Measurements from ENCODE around the gene ZDHHC14.
"Not testable (repeated sequence)": the region's sequence is repeated elsewhere in the genome, so short reads cannot be mapped to it uniquely, and the experiment has no call there.

The ZDHHC14 gene

DNA sequence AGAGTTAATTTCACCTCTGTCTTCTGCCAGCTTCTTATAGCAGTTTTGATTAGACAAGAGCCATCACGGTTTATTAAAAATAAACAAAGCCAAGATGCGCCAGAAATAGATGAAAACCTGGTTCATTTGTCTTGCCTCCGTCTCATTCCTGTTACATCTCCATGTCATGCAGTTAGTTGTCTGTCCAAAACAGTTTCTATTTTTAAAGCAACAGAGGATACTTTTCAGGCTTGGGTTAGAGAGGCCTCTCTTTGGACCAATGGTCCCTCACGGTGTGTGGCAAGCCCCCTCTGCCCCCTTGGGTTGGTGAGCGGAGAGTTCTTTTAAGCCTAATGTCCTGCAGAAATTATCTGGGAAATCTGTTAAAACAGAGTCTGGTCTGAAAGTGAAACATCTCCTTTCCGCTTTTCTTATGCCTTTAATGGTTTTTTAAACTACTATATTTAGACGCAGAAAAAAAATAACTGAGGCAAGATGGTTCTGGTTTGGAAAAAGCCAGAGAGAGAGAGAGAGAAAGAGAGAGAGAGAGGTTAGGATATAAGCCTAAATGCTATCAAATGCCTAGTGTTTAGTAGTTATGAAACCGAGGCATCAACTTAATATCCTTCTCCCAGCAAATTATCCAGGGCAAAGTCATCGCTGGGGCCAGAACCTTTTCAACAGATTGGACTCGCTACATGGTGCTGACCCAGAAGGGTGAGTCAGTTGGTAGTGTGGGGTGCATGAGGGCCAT, 64.5 kb downstream of the ZDHHC14 start:
- no peak for DNase-seq

DNA sequence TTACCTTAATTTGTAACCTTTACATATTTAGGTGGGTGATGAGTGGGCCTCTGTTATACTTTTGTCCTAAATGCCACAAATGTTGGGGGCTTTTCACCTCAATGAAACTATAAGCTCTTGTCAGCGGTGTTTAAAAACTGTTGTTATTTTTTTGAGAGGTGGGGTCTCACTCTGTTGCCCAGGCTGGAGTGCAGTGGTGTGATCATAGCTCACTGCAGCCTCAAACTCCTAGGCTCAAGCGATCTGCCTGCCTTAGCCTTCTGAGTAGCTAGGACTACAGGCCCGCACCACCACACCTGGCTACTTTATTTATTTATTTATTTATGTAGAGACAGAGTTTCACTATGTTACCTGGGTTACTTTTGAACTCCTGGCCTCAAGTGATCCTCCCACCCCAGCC, 66.7 kb downstream of the ZDHHC14 start:
- DNase-seq = no peak

DNA sequence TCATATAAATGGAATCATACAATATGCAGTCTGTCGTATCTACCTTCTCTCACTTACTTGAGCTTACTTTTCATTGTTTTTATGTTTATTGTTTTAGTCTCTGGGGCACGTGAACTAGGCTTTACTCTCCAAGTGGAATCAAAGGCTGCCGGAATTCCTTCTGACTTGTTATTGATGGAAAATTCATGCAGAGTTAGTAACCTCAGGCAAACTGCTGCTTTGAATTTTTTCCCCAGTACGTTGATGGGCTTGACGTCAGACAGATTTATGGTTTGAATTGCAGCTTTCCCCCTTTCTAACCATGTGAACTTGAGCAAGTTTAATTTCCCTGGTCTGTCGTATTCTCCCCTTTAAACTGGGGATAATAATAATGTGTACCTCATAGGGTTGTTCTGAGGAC, 68.6 kb downstream of the ZDHHC14 start:
- no peak for DNase-seq

DNA sequence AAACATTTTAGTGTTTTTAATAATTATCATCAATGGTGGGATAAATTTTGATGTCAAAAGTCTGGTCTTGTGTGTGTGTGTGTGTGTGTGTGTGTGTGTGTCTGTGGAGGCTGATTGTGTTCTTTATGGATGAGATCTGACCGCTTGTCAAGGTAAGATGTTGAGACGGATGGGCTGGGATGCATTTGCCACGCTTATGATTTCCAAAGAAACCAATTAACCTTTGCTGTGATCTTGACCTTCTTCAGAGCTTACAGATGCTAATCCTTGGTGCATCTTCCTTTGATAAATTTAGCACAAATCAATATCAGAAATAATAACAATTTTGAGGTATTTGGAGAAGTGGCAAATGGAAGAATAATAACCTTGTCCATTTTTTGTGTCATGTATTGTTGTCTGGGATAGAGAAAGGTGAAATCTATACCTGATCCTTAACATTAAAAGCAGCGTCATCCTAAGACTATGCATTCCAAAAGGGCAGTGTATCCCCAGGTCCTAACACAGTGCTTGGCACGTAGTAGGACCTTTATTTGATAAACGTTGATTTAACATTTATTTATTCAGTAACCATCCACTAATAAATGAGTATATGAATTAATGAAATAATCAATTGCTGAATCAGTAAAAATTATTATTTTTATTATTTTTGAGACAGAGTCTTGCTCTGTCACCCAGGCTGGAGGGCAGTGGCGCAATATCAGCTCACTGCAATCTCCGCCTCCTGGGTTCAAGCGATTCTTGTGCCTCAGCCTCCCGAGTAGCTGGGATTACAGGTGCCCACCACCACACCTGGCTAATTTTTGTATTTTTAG, 70.1 kb downstream of the ZDHHC14 start:
- DNase-seq = no peak

DNA sequence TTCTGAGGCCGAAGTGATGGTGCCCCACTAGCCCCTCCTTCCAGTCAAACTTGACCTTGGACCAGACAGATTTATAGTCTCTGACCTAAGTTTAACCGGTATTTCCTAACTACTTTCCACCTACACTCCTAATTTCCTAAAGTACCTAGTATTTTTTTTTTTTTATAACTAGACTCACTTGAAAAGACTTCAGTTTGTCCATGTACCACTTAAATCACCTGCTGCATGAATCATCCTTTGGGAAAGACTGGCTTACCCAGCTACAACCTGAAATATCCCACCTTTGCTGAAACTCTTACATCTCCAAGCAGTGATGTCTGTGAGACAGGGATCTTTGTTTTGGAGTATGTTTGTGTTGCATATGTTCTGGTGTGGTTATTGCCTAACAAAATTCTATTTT, 71.1 kb downstream of the ZDHHC14 start:
- no peak for DNase-seq

DNA sequence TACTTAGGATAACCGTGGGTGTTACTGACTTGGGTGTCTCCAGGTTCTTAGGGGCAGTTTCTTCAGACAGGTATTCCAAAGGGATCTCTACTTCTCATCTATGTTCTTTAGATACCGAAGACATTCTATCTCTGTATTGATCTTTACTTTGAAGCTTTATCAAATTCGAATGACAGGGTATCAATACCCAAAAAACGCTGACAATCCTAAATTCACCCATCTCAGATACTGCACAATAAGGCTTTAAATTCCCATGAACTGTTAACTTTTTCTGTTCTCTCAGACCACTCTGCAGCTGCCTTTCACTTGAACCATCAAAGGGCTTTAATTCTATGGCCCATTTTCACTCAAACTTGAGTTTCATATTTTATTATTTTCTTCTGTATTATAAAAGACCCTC, 72.1 kb downstream of the ZDHHC14 start:
- DNase-seq = no peak

DNA sequence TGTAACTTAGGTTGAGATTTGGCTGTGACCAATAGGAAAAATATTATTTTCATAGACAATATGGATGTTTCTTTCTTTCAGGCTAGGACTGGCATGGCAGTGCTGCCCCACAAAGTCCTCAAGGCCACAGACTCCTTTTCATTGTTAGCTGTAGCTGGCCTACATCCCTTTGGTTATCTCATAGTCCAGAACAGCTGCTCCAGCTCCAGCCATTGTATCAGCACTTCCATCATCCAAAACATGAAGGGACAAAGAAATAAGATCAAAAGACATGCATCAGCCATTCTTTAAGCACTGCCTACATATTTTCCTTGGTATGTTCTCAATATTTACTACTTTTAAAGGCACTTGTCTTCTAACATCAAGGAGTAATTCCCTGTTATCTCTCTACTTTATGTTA, 73.0 kb downstream of the ZDHHC14 start:
- no peak for DNase-seq

DNA sequence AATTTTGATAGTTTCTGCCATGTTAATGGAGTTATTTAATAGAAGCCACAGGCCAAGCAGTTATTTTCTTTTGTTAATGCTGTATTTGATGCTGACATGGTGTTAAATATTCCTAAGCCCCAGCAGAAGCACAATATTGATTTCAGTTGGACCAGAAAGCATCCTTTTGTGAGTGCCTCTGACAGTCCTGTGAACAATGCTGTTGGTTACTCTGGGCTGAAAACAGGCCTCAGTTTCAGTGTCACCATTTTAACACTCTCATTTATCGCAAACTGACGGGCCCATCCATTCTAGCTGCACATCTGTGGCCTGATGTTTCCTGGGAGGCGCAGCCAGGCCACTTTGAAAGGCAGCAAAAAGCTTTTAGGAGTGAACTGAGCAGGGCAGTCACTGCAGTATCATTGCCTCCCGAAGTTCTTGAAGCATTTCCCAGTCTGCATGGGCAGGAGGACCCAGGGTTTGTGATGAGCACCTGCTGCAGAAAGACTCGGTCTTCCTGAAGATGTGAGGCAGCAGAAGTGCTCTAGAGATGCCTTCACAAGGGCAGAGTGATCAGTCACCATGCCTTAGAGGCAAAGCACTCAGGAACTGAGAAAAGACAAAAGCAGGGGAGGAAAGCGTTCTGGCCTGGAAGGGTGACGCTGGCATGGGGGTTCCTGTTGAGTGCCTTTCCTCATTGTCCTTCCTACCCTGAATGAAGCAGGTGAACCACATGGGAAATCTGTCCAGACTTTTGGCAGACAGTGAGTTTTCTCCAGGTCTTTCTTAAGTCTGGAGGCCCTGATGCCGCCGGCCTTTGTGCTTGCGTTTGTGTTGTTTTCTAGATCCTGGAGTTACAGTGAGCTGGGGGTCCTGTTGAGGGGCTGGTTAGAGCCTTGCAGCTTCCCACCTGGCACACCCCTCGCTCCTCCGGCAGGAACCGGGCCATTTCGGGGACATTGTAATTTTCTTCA, 74.0 kb downstream of the ZDHHC14 start:
- no peak for DNase-seq

DNA sequence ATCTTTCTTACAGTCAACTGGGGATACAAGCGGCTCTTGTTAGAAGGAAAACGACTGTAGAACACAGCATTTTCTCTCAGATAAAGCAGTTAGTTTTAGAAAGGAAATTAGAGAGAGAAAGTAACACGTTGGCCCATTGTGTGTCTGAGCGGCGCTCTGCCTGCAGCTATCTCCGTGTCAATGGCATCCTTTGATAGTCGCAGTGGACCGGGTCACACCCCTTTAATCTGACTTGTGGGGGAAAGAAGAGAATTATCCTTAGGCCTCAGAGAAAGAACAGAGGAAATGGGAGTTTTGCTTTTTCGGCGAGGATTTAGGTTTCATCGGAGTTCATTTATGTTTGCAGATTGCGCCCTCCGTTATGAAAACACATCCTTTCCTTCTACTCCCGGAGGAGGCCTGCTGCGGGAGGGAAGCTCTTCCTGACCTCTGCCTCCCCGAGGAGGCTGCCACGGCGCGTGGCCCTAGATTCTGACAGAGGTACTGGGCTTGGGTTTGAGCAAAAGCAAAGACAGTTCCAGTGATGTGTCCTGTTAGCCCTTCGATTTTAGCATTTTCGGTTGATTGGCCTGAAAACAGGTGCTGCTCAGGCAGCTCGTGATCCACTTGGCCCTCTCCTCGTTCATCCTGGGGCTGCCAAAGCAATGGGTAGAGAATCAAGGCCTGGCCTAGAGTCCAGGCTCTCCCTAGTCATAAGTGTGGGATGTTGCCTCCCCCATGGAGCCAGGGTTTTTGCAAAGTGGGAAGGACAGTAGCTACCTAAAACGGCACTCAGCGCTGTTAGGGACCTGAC, 74.9 kb downstream of the ZDHHC14 start:
- DNase-seq = no peak

DNA sequence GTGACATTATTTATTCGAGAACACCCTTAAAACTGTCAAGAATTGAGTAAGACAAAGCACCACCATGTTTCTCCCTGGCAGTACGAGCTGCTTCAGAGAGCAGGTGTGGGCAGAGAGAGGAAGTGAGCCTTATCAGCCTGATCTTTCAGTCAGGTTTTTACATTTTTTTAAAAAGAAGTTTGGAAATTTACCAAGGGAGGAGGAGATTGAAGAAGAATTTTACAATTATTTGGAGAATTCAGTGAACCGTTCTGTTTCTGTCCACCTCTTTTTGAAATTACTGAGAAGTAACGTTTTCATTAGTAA, 75.5 kb downstream of the ZDHHC14 start:
- peak in 1 of 4 experiments; percentile 18 for DNase-seq

DNA sequence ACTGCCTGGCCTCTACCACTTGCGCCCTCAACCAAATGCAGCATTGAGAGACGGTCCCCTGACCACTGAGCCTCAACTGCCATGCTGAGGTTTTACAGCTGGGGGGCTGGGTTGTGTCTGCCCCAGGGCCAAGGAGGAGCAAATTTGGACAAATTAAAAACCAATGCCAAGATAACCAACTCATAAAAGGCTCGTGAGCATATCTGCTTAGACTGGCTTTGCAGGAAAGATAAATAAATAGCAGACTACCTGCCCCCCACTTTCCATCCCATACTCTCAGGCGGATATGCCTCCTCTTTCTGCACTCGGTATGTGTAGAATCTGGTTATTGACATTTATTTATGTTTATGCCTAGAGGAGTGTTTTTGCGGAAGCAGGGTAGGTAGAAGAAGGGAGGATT, 76.8 kb downstream of the ZDHHC14 start:
- DNase-seq = no peak

DNA sequence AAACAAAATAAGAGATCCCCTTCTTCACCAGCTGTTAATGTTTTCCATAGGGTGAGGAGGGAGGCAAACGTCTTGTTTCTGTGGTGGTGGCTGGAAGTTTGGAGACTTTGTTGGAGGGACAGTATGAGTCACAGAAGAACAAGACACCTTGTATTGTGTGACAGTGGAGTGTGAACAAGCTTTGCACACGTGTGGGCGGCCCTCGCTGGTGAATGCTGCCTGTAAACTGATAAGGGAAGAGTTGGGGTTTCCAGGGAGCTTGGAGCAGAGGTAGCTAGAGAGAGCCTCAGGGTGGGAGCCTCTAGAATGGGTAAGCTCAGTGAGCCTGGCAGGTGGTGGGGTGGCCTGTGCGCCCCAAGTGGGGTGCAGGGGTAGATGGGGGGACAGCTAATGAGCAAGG, 78.3 kb downstream of the ZDHHC14 start:
- no peak for DNase-seq

DNA sequence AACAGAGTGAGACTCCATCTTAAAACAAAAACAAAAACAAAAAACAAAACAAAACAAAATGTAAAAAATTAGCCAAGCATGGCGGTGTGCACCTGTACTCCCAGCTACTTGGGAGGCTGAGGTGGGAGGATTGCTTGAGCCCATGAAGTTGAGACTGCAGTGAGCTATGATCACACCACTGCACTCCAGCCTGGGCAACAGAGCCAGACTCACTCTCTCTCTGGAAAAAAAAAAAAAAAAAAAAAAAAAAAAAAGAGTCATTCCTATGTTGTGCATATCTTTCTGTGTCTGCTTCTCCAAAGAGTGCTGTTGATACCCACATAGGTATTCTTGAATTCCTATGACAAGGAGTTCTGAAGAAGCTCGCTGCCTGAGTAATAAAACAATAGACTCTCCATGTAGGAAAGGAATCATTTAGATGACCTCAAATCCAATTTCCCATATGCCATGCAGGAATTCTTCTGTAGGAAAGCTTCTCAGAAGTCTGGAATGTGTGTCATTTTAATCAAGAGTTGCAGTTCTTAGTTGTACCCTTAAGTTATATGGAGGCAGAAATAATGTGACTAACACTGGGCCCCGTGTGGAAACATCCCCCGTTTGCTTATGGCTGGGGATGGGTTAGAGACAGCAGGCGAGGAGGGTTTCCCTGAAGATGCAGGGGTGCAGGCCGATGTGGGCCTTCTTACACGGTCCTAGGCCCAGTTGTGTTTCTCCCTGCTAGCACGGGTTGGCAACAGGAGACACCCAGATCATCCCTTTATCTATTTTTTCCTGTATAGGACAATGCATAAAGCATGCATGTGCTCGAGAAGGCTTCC, 79.4 kb downstream of the ZDHHC14 start:
- no peak for DNase-seq

DNA sequence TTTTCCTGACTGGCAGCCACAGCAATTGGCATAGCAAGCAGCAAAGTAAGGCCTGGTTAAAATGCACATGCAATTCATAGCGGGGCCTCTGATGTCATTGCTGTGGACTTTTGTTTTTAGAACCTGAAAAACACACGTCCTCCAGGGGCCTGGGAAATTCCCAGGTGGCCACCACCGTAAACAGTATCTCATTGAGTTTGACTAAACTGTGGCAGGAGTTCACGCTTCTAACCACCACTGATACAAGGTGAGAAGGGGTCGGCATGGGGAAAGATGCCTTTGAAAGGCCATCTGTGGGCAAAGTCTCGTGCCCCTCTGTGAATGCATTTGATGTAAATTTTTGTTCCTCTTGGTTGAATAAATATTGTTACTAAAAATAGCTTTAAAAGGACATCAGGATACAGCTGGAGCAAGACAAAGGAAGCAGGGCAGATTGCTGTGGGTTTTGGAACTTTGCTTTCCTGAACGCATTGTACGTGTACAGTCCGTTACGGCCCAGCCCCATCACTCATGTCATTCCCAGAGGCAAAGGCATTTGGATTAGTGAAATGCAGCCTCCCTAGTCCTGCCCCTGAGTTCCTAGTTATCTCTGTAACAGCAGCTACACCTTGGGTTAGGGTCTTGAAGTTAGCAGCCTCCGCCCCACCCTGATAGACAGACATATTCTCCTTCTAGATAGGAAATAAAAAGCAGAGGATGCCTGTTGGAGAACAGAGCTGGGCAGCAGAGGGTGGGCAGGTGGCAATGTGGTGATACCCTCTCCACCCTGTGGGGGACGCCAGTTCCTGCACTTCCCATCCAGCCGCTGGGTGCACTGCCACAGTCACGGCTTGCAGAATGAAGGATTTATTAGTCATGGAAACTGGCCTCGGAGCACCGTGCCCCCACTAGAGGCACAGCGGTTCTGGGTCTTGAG, 80.3 kb downstream of the ZDHHC14 start:
- peak in 3 of 4 experiments; percentile 29 to 49 (median 31) for DNase-seq

DNA sequence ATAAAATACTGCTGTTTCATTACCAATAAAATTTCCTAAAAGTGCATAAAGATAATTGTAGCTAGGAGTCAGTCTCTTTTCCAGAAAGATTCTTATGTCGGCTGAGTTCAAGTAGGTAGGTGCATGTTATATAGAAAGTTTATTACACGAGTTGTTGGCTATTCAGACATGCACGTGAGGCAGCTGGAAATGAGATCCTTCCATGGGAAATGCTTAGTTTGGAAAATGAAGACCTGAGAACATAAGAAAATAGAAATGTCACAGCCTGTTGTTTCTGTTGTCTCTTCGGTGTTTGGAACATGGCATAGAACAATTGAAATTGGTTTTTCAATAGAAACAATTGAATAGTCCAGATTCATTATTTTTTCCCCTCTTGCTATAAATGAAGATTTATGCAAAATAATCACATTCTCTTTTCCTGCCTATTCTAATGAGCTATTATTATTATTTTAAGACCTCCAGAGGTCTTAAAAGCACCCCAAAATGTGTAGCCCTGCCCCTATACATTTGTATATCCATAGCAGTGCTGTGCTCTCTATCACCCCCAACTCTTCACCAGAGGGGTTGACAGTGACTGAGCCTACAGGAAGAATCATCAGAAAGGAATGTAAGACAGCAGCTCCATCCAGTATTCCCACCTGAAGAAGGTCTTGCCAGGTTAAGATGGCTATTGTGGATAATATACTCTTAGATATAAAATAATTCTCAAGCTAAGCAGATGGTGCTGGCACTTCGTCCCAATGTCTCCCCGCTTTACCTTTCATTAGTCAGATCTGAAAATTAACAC, 82.2 kb downstream of the ZDHHC14 start:
- no peak for DNase-seq

DNA sequence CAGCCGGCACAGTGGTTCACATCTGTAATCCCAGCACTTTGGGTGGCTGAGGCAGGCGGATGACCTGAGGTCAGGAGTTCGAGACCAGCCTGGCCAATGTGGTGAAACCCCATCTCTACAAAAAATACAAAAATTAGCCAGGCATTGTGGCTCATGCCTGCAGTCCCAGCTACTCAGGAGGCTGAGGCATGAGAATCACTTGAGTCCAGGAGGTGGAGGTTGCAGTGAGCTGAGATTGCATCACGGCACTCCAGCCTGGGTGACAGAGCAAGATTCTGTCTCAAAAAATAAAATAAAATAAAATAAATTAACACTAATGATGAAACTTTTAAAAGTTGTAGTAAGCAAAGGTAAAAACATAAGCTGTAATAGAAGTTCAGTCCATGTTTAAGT, 82.7 kb downstream of the ZDHHC14 start:
- not testable (repeated sequence) for DNase-seq

DNA sequence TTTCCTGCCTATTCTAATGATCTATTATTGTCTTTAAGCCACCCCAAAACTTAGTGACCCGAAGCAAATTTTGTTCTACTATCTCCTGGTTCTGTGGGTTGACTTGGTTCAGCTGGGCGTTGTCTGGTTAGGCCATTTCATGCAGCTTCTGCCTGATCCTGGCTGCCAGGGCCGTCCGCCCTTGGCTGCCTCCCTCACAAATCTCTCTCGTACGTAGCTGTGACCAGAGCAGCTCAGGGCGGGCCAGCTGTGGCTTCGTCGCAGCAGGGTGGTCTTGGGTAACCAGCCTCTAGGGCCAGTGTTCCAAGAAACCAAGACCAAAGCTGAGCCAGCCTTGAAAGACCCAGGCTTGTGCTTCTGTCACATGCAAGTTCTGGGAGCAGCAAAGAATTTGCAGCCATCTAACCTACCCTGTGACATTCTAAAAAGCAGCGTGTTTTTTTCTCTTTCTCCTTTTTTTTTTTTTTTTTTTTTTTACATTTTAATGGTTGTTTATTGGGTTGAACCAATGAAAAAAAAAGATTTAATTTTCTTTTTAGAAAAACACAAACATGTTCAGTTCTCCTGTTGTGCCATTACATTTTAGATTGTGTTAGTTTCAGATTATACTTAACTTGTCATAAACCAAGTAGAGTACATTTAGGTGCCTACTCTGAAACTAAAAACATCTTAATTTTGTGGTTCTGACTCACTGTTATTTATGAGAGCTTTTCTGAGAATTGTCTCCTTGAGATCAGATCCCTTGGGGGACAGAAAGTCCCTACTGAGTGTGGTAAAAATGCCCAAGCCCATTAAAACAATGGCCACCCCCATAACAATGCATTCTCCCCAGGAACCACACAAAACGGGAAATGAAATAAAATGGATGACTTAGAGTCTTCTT, 83.9 kb downstream of the ZDHHC14 start:
- no peak for DNase-seq

DNA sequence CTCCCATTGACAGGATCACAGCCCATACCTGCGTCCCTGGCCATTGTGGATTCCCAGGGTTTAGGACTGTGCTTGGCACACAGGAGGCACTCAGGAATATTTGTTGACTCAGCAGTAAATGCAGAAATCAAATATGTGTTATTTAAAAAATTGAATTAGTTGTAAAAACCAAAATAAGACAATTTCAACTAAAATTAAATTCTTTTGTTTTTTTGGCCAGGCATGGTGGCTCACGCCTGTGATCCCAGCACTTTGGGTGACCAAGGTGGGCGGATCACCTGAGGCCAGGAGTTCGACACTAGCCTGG, 85.3 kb downstream of the ZDHHC14 start:
- no peak for DNase-seq

DNA sequence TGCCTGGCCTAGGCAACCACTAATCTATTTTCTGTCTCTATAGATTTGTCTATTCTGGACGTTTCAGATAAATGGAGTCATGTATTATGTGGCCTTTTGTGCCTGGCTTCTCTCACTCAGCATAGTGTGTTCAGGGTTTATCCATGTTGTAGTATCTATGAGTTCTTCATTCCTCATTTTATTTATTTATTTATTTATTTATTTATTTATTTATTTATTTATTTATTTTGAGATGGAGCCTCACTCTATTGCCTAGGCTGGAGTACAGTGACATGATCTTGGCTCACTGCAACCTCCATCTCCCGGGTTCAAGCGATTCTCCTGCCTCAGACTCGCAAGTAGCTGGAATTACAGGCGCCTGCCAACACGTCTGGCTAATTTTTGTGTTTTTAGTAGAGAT, 86.3 kb downstream of the ZDHHC14 start:
- not testable (repeated sequence) for DNase-seq

Data from suppressor macrophage (primary cell).